Ecto neural progenitor cell (in vitro differentiated cells): ENCODE results near the gene ZNF30.
"Not testable (repeated sequence)": the region's sequence is repeated elsewhere in the genome, so short reads cannot be mapped to it uniquely, and the experiment has no call there.

Experiments
- DNase-seq: peaks from one replicate; pipeline ENCODE4 v3.0.0-alpha.2; 2018; ENCODE audit warnings: low spot score

Gene ZNF30

GRCh38 chr19:34985249-34986022, 58.7 kb downstream of the ZNF30 start:
- DNase-seq = no peak

- DNase-seq = no peak
Measured at GRCh38 chr19:34988119-34988518, 61.4 kb downstream of the ZNF30 start.

- no peak for DNase-seq
Measured at GRCh38 chr19:34989298-34989697, 62.6 kb downstream of the ZNF30 start.

GRCh38 chr19:34990578-34991192, 64.0 kb downstream of the ZNF30 start:
- DNase-seq = no peak

- DNase-seq = no peak
Measured at GRCh38 chr19:34991542-34992333, 65.0 kb downstream of the ZNF30 start.

- DNase-seq = not testable (repeated sequence)
Measured at GRCh38 chr19:34992582-34992981, 65.9 kb downstream of the ZNF30 start.

GRCh38 chr19:34994286-34994642, 67.6 kb downstream of the ZNF30 start:
- no peak for DNase-seq
